Progenitor cell of endocrine pancreas (in vitro differentiated cells): ENCODE measurements around the gene SEMA6D. TPM values are rescaled to one million over a fixed set of nuclear protein-coding genes. Genes with fewer than 3 reads are reported as not detected.
A peak's percentile ranks its signal among the peaks of the same experiment; 100 is the strongest.
"Not testable (repeated sequence)": the region's sequence is repeated elsewhere in the genome, so short reads cannot be mapped to it uniquely, and the experiment has no call there.

ENCODE experiments used
- DNase-seq: peaks from one replicate; pipeline ENCODE4 v3.0.0; 2021; ENCODE audit warnings: low spot score; ENCODE audit not compliant: unreplicated experiment
- H3K27ac Mint-ChIP-seq: 2 replicates; pipeline ENCODE4 v1.8.0; 2021; ENCODE audit warnings: mild to moderate bottlenecking, moderate library complexity, mixed read lengths
- H3K27me3 Mint-ChIP-seq: 2 replicates; pipeline ENCODE4 v1.8.0; 2021; ENCODE audit warnings: mixed read lengths
- H3K36me3 Mint-ChIP-seq: 2 replicates; pipeline ENCODE4 v1.8.0; 2022; ENCODE audit warnings: mixed read lengths; ENCODE audit not compliant: insufficient read depth
- H3K4me1 Mint-ChIP-seq: 2 replicates; pipeline ENCODE4 v1.8.0; 2021; ENCODE audit warnings: low read depth, mixed read lengths
- H3K4me3 Mint-ChIP-seq: 2 replicates; pipeline ENCODE4 v1.8.0; 2021; ENCODE audit warnings: low read depth, mild to moderate bottlenecking, moderate library complexity, mixed read lengths
- H3K9me3 Mint-ChIP-seq: 2 replicates; pipeline ENCODE4 v1.8.0; 2021; ENCODE audit warnings: low read depth, mixed read lengths
- total RNA-seq: library from RNA; stranded (reverse); gene quantifications from 2 replicates; pipeline ENCODE4 v1.2.1, GENCODE V29; 2021
- TF ChIP-seq, protein P1 (sequence below): fragments of 200-600 bp; sonication (generic); IDR thresholded peaks from one replicate; pipeline ENCODE4 v1.5.0; 2021; ENCODE audit warnings: antibody characterized with exemption, mild to moderate bottlenecking; ENCODE audit not compliant: unreplicated experiment

The SEMA6D gene
- total RNA-seq, 1 donor from 2014 or later: 10.6 TPM

DNA sequence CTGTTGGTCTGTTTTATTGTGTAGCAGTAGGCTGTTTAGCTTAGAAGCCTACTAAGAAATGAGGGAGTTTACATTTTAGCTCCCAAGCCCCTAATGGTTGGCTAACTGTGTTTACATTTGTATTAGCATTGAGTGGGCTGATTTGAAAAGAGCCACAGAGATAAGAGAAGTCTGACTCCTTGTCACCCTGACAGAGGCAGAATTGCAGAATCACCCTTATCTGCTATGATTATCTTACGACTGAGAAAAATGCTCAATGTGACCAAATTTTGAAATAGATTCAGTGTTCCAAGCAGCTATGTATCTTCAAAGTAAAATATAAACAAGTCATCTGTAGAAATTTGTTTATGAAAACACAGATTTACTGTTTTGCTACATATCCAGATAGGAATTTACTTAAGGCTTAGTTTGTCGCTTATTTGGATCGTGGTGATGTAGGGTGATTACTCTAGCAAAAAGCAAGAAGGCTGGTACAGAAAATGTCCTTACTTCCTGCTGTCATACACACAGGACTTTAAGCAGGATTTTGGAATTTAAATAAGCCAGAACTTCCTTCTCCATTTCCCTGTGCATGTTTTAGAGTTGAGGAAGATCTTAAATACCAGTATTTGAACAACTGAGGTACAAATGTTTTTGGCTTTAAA, 19.0 kb downstream of the SEMA6D start:
- no peak for DNase-seq
- Mint-ChIP-seq H3K27me3 (no peaks in the 10 kb centered on the region), H3K4me1 (peaks cover 25% of the 10 kb centered on the region), H3K9me3 (no peaks in the 10 kb centered on the region), H3K4me3 (no peak overlapping the region), H3K27ac (peak overlapping the region; percentile 25), H3K36me3 (peaks cover 1% of the 10 kb centered on the region)
- TF ChIP-seq, protein P1, sequence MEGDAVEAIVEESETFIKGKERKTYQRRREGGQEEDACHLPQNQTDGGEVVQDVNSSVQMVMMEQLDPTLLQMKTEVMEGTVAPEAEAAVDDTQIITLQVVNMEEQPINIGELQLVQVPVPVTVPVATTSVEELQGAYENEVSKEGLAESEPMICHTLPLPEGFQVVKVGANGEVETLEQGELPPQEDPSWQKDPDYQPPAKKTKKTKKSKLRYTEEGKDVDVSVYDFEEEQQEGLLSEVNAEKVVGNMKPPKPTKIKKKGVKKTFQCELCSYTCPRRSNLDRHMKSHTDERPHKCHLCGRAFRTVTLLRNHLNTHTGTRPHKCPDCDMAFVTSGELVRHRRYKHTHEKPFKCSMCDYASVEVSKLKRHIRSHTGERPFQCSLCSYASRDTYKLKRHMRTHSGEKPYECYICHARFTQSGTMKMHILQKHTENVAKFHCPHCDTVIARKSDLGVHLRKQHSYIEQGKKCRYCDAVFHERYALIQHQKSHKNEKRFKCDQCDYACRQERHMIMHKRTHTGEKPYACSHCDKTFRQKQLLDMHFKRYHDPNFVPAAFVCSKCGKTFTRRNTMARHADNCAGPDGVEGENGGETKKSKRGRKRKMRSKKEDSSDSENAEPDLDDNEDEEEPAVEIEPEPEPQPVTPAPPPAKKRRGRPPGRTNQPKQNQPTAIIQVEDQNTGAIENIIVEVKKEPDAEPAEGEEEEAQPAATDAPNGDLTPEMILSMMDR: no peak

DNA sequence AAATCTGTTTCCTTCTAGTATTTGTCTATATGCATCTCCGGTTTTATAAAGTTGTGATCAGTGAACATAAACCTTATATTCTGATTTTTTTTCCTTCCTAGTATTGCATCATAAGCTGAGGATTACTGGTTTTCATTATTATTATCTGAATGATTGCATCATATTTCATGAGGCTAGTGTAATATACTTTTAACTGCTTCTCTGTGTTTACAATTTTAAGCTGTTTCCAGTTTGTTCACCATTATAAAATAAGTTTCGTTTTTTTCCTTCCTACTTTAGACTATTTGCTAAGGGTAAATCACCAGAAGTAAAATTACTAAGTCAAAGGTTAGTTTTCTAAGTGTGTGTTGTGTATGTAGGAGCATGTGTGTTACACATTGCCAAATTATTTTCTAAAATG, 20.2 kb downstream of the SEMA6D start:
- no peak overlapping the region for H3K27ac Mint-ChIP-seq
- H3K9me3 Mint-ChIP-seq: no peaks in the 10 kb centered on the region
- H3K4me1 Mint-ChIP-seq: peaks cover 25% of the 10 kb centered on the region
- H3K27me3 Mint-ChIP-seq: peaks cover 4% of the 10 kb centered on the region
- no peak overlapping the region for H3K4me3 Mint-ChIP-seq
- DNase-seq: no peak
- TF ChIP-seq, protein P1: no peak
- peaks cover 1% of the 10 kb centered on the region for H3K36me3 Mint-ChIP-seq

DNA sequence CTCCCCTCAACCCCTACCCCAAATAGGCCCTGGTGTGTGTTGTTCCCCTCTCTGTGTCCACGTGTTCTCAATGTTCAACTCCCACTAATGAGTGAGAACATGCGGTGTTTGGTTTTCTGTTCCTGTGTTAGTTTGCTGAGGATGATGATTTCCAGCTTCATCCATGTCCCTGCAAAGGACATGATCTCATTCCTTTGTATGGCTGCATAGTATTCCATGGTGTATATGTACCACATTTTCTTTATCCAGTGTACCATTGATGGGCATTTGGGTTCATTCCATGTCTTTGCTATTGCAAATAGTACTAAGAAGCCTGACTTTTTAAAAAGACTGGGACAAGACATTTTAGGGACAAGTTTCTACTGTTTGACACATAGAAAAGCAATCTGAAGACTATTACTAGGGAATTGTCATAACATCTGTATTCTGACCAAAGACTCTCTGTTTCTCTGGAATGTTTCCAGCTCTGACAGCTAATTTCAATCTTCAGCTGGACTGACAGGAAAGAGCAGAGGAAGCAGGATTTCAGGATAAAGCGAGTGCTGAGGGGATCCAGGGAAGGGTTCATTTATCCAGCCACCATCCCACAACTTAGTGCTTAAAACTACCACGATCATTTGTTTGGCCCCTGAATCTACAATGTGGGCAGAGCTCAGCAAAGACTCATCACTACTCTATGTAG, 21.0 kb downstream of the SEMA6D start:
- not testable (repeated sequence) for H3K27me3 Mint-ChIP-seq, H3K36me3 Mint-ChIP-seq, DNase-seq, H3K27ac Mint-ChIP-seq, H3K9me3 Mint-ChIP-seq, H3K4me3 Mint-ChIP-seq
- H3K4me1 Mint-ChIP-seq: peaks cover 25% of the 10 kb centered on the region

DNA sequence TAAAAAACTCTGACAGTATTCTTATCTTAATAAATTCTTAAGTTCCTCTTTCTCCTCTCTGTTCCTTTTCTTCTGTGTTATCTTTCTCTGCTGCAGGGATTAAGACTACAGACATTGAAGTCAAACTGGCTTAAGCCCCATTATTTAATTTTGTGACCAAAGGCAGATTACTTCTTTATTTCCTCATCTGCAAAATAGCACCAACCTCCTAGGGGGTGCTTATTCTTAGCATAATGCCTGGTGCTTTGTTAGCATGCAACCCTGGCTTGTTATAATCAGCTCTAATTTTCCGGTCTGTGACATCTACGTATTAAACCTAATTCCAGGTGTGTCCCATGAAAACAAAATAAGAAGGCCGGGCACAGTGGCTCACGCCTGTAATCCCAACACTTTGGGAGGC, 23.8 kb downstream of the SEMA6D start:
- Mint-ChIP-seq H3K4me1 (peaks cover 17% of the 10 kb centered on the region), H3K9me3 (no peaks in the 10 kb centered on the region), H3K4me3 (no peak overlapping the region), H3K27ac (no peak overlapping the region), H3K36me3 (peaks cover 1% of the 10 kb centered on the region), H3K27me3 (peaks cover 4% of the 10 kb centered on the region)
- DNase-seq: no peak
- TF ChIP-seq, protein P1: no peak

DNA sequence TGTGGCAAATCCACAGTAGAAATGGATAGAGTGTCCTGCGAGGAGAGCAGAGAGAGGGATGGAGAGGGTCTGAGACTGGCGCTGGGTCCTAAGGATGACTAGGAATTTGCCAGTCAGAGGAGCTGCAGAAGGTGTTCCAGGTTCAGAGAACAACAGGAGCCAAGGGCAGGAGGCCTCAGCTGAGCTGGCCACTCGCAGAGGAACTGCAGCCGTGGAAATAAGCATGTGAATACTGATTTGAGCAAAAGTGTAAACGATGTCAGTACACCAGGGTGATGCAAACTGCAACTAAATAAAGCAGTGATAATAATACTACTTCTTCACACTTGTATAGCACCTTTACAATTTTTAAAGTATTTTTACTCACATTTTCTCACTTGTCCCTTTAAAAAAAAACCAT, 24.6 kb downstream of the SEMA6D start:
- H3K27me3 Mint-ChIP-seq: peaks cover 4% of the 10 kb centered on the region
- no peaks in the 10 kb centered on the region for H3K9me3 Mint-ChIP-seq
- peaks cover 1% of the 10 kb centered on the region for H3K36me3 Mint-ChIP-seq
- H3K4me1 Mint-ChIP-seq: peaks cover 9% of the 10 kb centered on the region
- H3K27ac Mint-ChIP-seq: no peak overlapping the region
- DNase-seq: no peak
- no peak overlapping the region for H3K4me3 Mint-ChIP-seq
- TF ChIP-seq, protein P1: no peak

DNA sequence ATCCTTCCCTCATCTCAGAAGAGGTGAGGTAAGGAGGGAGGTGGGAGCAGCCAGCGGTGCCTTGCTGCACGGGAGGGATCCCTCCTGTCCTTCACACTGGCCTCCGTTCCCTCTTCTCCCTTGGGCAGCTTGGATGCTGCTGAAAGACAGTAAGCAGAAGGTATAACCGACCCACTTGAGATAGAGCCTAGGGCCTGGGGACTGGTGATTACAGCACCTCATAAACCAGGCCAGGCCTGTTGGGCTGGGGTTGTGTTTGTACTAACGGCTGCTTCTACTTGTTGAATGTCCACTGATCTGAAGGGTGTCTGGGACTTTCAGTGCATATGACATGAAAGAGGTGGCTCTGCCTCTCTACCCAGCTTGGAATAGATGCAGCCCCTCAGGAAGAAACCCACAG, 25.0 kb downstream of the SEMA6D start:
- Mint-ChIP-seq H3K4me1 (peaks cover 9% of the 10 kb centered on the region), H3K27ac (no peak overlapping the region)

More for the DNA sequence above, 25.0 kb downstream of the SEMA6D start:
- Mint-ChIP-seq H3K27me3 (peaks cover 4% of the 10 kb centered on the region), H3K36me3 (peaks cover 1% of the 10 kb centered on the region), H3K9me3 (no peaks in the 10 kb centered on the region), H3K4me3 (no peak overlapping the region)
- TF ChIP-seq, protein P1: no peak
- DNase-seq: no peak
